HepG2 (cell line): Measurements from ENCODE around the gene CCDC73.
"Not testable (repeated sequence)": the region's sequence is repeated elsewhere in the genome, so short reads cannot be mapped to it uniquely, and the experiment has no call there.

Source experiments
- FOXP1 ChIP-seq, 2 experiments: fragments of 450-650 bp in 1 of 2; IDR thresholded peaks; 2 replicates each; pipeline ENCODE4 v1.6.1; 2017 to 2018; ENCODE audit warnings: antibody characterized with exemption in 1 of 2
- HDAC2 ChIP-seq: sonication (generic); formaldehyde crosslinking; IDR thresholded peaks from 2 replicates; pipeline ENCODE4 v1.4.0; 2020; ENCODE audit warnings: missing genetic modification reagents
- SAP130 ChIP-seq: IDR thresholded peaks from 2 replicates; pipeline ENCODE4 v1.6.1; 2016; ENCODE audit warnings: low read depth
- SIN3B ChIP-seq: fragments of 150-350 bp; IDR thresholded peaks from 2 replicates; pipeline ENCODE4 v1.6.1; 2014; ENCODE audit warnings: low read length
- ZNF569 ChIP-seq: sonication (generic); formaldehyde crosslinking; IDR thresholded peaks from 2 replicates; pipeline ENCODE4 v1.5.0; 2020; ENCODE audit warnings: mild to moderate bottlenecking, missing genetic modification reagents, moderate library complexity, borderline replicate concordance

DNA sequence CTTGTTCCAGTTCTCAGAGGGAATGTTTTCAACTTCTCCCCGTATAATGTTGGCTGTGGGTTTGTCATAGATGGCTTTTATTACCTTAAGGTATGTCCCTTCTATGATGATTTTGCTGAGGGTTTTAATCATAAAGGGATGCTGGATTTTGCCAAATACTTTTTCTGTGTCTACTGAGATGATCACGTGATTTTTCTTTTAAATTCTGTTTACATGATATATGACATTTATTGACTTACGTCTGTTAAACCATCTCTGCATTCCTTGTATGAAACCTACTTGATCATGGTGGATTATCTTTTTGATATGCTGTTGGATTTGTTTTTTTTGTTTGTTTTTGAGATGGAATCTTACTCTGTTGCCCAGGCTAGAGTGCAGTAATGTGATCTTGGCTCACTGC lies 85.5 kb downstream of the CCDC73 start:
- not testable (repeated sequence) for TF ChIP-seq ZNF569 (CRISPR knock-in tag); SAP130 (CRISPR knock-in tag); SIN3B; FOXP1 (IDR thresholded peaks at IDR 0.05); FOXP1 (CRISPR knock-in tag; IDR thresholded peaks at IDR 0.05); HDAC2 (CRISPR knock-in tag)
